Astrocyte of the hippocampus (primary cell): ENCODE measurements around the gene TMA16.
"Not testable (repeated sequence)": the region's sequence is repeated elsewhere in the genome, so short reads cannot be mapped to it uniquely, and the experiment has no call there.

Experiments used
- DNase-seq: peaks from one replicate; pipeline ENCODE4 v3.0.0; 2011; ENCODE audit warnings: low read depth, low spot score

The TMA16 gene

DNA sequence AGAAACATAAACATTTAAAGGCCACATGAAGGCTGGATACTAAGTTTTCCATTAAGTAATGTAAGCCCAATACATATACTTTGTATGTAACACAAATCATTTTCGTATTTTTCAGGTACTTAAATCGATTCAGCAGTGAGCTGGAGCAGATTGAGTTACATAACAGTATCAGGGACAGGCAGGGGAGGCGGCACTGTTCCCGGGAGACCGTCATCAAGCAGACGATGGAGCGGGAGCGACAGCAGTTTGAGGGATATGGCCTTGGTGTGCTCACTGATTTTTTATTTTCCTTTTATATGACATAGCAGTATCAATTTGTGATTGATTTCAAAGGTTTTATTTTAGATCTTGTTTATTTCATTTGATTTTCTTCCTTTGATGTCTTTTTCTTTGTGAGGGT lies 20.7 kb downstream of the TMA16 start:
- no peak for DNase-seq

DNA sequence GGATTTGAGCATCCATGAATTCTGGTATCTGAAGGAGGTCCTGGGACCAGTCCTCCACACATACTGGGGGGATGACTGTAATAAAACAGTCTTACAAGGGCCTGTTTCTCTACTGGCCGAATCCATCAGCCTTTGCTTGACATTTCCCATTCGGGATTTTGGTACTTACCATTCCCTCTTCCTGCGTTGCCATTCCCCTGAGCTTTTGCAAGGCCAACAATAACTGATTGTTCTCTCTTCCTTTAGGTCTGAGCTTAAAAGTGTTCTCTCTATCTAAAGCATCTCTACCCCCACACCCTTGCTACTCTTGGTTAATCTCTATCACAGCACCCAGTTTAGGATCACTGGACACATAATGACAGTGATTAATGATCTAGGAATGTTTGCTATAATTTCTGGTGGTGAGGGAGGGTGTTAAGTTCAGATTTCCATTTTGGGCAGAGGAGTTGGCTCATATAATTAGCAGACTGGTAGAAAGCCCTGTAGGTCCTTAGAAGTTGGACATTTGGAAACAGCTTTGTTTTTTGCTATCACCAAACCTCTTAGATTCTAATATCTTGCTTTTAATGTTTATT lies 29.4 kb downstream of the TMA16 start:
- DNase-seq, result no peak

DNA sequence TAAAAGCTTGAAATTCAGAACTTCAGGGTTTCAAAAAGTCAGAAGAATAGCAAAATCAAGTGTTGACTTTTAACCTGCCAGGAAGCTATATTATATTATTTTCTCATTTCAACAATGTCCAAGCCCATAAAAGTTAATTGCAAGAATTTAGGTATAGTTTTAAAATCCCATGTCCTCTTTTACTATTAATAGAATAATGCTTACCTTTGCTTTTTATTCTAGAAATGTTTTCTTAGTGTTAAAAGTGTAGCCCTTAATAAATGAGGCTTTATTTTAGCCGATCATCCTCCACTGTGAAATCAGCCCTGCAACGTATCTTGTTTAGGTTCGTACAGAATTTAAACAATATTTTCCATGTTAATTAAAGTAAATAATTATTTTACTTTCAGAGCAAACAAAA lies 31.5 kb downstream of the TMA16 start:
- DNase-seq, result no peak

DNA sequence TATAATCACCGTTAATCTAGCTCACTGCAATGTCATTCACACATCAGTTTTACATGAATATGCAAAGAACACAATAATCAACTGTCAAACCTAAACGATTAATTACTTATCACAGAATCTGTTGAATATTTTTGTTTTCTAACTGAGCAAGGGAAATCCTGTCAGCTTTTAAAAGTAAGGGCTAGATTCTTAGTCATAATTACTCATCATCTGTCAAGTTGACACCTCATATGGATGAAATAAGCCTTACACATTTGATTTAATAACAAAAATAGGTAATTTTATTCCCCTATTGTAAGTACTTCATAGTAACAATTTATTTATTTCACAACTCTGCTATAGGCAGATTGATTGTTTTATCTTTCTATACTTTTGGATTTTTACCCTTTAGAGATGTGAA lies 32.7 kb downstream of the TMA16 start:
- no peak for DNase-seq

DNA sequence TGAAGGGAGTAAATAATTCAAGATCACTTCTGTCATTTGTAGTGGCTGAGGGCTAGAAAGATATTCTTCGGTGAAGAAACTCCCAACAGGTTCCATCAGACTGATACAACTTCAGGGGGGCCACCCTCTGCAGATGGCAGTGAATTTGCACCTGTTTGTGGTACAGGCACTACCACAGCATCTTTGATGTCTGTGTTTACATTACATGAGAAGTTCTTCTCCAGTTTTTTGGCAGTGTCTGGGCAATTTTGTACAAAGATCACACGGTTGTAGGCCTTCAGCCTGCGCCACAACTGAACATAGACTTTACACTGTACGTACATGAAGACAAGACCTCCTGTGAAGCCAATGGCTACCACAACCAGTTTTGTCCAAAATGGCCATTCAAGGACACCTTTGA lies 34.2 kb downstream of the TMA16 start:
- DNase-seq, result no peak

DNA sequence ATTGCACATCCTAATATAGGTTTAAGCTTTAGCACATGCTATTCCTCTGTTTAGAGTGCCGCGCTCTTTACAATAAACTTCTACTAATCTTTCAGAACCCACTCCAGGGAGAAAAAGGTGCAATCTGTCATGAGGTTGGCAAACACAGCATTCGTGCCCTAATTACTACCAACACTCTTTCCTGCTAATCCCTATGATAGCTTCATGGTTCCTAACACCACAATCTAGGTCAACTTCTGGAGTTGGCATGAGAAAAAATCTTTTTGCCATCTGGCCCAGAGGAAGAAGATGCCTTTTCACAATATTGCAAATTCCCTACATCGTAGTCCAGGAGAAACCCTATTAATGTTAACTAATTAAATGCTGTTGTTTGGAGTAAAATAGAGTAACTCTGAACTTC lies 39.6 kb downstream of the TMA16 start:
- DNase-seq, result no peak

DNA sequence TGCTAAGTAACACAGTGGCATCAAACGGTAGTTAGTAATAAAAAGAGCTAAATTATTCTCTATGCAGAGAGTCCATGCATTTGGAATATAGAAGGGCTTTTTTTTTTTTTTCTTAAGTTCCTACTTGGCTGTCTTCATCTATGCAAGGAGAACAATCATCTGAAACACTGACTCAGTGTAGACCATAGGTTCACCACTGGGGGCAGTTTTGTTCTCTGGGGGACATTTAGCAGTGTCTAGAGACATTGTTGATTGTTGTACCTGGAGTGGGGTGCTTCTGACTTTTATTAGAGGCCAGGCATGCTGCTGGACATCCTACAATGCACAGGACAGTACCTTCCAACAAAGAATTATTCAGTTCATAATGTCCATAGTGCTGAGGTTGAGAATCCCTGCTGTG lies 41.2 kb downstream of the TMA16 start:
- DNase-seq, result no peak

DNA sequence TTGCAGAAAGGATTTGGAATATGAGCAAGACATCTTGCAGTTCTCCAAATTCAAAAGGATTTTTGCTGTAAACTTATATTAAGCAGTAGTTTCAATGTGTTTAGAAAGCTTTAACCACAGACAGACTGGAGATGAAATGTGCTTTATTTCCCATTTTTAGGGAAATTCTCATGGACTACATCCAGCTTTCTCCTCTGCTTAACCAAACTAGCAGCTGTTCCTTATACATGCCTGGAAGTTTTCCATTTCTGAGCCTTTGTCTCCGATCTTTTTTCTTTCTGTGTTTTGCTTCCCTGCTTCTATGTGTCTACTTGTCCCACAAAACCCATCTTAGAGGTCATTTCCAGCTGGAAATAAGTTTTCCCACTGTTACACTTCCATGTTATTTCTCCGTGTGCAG lies 41.6 kb downstream of the TMA16 start:
- no peak for DNase-seq

DNA sequence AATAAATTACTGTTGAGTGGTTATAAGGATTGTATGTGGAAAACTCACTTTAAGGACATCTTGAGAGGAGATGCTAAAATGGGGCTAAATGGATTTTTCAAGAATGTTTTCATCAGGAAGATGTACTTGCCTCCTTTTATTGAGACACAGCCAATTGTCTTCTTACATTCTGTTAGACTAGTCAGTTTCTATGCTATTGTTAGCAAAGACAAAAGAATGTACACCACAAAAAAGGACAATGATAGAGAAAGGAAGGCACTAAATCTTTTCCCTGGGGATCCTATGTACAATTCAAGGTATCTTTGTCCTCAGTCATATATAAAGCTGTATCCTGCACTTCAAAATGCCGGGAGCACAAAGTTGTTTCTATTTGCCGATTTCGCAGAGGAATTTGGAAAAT lies 42.6 kb downstream of the TMA16 start:
- DNase-seq, result no peak

DNA sequence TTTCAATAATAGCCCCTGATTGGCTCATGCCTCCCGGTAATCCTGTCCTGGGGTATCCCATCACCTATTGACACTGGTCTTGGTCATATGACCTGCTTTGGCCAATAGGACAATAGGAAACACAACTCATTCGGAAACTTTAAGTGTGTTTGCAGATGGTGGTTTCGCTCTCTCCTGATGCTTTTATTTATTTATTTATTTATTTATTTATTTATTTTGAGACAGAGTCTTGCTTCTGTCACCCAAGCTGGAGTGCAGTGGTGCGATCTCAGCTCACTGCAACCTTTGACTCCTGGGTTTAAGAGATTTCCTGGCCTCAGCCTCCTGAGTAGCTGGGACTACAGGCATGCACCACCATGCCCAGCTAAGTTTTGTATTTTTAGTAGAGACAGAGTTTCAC lies 44.3 kb downstream of the TMA16 start:
- DNase-seq, result not testable (repeated sequence)

DNA sequence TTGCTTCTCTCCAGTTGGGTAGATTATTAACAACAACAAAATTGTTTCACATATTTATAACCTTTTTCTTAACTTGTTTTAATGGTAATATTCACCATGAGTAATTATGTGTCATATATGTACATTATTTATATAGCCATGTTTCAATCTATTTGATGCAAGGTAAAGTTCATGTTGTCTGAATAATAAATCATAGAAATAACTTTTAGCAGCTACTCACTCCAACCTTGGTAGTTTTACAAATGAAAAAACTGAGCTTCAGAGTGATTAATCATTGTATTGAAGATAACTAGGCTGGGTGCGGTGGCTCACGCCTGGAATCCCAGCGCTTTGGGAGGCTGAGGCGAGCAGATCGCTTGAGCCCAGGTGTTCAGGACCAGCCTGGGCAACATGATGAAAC lies 46.0 kb downstream of the TMA16 start:
- no peak for DNase-seq

DNA sequence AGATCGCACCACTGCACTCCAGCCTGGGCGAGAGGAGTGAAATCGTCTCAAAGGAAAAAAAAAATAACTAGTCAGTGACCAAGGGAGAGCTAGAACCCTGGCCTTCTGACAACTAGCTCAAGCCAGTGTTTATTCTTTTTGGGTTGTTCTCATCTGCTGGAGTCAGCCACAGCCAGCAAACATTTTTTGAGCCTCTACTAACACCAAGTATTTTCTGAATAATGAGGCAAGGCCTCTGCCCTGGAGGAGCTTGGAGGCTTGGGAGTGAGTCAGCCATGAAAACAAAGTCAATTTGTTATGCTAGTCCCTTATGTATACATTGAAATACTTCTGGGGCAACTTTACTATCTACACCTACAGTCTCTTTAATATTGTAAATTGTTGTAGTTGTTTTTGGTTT lies 46.5 kb downstream of the TMA16 start:
- peak; percentile 85 for DNase-seq

DNA sequence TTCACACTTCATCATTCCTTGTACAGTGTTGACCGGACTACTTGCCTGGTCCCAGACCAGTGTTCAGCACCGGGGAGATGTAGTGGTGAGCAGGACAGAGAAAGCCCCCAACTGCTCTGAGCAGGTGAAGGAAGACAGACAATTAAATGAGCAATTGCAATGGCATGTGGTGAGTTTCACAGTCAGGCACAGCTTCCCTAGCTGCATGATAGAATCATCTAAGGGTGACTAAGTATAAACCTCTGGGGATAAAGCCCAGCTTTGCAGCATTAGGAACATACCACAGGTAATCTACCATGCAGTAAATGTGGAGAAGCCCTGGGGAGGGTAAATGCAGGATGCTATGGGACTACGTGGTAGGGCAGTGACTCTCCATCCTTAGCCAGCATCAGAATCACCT lies 47.8 kb downstream of the TMA16 start:
- DNase-seq, result peak; percentile 46

DNA sequence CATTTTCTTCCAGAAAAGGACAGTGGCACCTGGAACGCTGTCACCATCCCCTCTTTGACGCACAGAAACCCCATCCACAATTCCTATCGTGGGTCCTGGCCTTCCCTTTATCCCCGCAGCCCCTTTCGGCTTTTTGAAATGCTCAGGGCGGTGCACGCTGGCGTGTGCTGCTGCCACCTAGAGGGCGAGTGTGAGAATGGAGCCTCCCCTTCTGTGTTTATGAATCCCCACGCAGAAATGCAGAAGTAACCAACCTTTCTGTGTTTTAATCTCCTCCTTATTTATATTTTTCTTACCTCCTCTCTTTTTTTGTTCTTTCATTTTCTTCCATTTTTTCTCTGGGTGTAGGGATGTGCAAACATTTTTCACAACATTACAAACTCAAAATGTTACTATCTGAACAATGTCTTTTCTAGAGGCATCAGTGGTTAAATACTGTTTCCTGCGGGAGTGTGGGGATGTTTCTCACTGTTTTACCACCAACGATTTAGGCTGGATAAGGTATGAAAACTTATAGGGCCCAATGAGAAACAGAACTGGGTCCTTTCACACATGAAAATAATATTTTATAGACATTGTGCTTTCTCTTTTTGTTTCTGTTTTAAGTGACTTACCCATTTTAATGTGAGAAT lies 50.0 kb downstream of the TMA16 start:
- DNase-seq, result peak; percentile 74

DNA sequence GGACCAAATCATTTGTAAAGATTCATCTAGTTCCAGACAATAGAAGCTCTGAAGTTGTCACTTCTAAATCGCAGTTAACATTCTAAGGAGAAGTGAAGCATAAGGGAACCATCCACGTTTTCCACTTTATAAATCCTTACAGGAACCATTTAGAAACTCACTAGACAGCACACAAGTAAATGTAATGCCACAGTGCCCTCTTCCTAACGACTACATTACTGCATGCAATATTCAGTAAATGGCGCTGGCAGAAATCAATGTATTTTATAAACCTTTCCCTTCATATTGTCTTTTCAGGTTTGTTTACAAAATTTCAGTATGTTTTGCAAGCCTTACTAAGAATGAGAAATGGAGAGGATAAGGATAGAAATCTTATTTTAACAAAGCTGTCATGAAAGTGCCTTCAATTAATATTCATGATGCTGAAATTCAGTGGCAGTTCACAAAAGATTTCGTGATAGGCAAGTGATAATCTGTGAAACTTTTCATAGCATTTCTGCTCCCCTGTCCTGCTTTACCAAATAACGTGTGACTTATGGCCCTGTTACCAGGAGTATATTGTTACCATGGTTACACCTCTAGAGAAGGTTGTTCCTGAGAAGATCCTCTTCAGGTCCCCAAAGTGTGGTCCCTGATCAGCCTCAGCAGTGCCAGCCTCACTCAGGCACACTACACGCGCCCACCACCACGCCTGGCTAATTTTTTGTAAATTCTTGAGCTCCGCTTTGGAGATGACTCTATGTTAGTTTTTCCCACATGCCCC lies 54.2 kb downstream of the TMA16 start:
- DNase-seq, result peak; percentile 70

DNA sequence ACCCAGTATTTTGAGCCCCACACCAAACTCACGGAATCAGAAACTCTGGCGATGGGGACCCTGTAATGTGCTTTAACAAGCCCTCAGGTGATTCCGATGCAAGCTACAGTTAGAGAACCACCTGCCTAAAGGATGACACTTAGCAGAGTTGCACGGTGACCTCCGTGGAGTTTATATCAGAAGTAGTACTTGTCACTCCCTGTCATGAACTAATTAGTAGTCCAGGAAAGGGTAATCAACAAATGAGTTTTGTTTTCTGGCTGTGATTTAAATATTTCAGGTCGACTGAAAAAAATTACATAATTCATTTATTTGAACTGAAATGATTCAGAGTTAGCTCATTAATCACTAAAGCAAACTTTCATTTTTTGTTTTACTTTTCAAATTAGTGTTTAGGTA lies 56.4 kb downstream of the TMA16 start:
- no peak for DNase-seq

DNA sequence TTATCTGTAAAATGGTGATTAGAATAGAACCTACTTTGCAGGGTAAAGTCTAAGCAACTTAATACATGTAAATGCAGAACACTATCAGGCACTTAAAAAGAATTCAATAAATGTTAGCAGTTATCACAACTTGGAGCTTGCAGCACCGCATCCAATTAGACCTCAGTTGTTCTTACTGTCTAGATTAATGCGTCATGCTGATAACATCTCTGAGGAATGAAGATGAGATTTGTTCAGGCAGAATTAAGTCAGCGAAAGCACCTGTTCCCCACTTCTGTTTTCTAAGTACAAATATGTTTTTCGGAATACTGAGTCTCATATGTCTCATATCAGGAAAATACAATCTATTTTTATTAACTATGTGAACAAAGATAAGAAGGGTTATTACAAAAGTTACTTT lies 58.7 kb downstream of the TMA16 start:
- DNase-seq, result no peak

DNA sequence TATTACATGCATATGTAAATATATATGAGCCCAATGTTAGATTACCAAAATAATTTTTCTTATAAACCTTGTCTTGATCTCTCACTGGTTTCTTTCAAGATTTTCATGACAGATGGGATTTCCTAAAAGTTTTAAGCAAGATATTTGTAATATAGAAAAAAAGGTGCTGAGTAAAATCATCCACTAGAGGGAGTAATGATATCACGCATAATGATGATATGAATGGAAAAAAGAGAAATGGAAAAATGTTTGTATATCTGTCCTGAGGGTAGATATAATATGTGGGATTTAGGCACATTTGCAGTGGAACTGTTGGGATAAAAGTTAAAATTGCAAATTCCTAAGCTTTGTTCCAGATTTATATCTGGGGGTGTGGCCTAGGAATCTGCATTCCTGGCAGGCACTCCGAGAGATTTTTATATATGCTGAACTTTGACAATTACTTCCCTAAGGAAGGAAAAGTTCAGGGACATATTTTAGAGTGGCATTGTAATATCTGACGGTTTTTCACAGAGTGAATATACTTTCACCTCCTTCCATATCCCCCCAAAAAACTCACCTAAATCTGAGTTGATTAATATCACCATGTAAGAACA lies 60.5 kb downstream of the TMA16 start:
- peak; percentile 42 for DNase-seq

DNA sequence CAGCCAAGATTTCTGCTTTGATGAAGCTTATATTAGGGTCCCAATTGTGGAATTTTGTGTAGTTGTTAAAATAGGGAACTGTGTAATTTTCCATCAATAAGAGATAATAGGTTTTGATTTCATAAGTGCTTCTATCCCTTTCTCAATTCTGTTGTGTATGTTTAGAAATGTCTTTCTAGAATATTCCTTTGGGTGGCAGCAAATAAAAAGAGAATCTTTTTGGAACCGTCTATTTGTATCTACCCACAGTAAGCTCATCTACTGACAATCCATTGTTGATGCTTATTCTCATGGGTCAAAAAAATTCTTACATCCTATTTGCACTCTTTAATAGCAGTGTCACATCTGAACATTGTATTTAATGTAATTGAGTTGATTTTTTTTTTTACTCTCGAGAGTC lies 61.7 kb downstream of the TMA16 start:
- no peak for DNase-seq

DNA sequence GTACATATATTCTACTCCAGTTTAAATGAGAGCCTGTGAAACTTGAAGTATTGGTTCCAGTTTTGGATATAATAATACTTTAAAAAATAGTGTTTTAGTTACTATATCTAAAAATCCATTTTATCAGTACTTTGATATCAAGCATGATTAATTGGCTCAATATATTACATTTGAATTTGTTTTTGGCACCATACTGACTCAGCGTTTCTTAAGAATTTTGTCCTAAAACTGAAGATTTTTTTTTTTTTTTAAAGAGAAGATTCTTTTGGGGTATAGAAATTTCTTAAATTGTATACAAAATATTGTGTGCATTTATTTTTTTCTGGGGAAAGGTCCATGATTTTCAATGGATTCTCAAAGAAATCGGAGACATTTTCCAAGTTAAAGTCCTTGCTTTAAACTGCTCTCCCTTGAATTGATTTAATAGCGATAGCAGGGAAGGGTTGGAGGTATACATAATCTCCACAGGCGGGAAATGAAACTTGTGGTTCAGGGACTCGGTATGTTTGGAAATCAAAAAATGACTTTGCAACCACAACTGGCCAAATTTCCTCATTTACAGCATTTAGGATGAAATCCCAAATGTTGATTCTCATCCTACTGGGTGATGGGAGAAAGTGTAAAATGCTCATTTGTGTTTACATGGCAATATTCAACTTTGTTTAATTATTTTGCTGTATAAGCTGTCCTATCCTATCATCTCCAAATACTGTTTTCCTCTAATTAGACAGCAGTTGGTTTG lies 62.3 kb downstream of the TMA16 start:
- DNase-seq, result no peak

DNA sequence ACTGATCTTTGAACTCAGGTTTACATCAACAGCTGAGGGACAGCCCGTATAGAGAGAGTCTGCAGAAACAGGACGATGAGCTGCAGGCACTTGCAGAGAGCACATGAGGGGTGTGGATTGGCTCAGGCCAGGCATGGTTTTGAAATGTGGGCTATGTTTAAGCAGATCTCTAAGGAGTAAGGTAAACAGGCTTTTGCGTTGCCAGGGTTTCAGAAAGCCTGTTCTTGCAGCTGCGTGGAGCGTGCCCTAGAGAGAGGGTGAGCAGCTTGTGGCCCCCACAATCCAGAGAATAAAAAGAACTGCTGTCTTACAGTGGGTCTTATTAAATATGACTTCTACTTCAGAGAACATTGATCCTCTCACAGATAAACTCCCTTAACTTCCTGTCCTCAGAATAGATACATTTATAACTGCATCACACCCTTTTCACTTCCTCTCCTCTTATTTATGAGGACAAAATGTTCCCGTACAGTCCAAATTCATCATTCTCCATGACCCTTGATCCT lies 64.1 kb downstream of the TMA16 start:
- DNase-seq, result no peak

DNA sequence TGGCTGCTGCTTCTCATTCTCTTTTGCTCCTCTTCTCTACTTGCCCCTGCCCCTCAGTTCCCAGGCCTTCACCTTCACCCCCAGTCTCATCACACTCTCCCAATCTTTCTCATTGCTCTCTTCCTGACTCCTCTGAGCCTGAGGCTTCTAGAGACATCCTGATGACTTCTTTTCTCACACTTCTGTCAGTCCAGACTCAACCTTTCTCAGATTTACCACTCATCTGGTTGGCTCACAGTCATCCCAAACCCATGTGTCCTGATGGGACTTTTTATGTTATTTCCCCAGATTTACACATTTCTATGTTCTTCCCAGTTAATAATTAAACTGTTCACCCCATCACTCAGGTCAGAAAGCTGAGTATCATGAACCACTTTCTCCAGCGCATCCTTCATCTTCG lies 68.0 kb downstream of the TMA16 start:
- no peak for DNase-seq
